HEK293 (cell line): Measurements from ENCODE around the gene NELL2.

Experiments used
- CTCF ChIA-PET: fragments of 350-600 bp; formaldehyde crosslinking; extraction: SDS; loops from one replicate; lab custom pipeline; 2021; ENCODE audit warnings: antibody characterized with exemption; lab: Yijun Ruan, JAX
- POLR2A ChIA-PET: fragments of 300-600 bp; formaldehyde crosslinking; extraction: SDS; loops from one replicate; lab custom pipeline; 2020; ENCODE audit warnings: antibody characterized with exemption, inconsistent platforms; lab: Yijun Ruan, JAX
- H3K27ac ChIP-seq: fragments of 200-500 bp; sonication (Bioruptor generic); 2 replicates; pipeline ENCODE4 v1.5.1; 2014; ENCODE audit warnings: low read depth, low read length, control low read depth, inconsistent platforms; ENCODE audit errors: extremely low read depth
- H3K36me3 ChIP-seq, 2 experiments: fragments of 200-500 bp in 1 of 2; sonication (Bioruptor generic) in 1 of 2; 1 replicate in 1 of 2; 2 replicates in 1 of 2; pipeline ENCODE4 v1.5.1; 2014 to 2017; ENCODE audit warnings: inconsistent platforms in 2 of 2, low read length in 2 of 2; ENCODE audit not compliant: control insufficient read depth in 2 of 2, insufficient read depth in 1 of 2
- H3K4me1 ChIP-seq: fragments of 200-500 bp; sonication (Bioruptor generic); 2 replicates; pipeline ENCODE4 v1.5.1; 2014; ENCODE audit warnings: mild to moderate bottlenecking, low read length, inconsistent platforms; ENCODE audit not compliant: control insufficient read depth, insufficient read depth
- H3K4me3 ChIP-seq: 2 replicates; pipeline ENCODE4 v1.5.1; 2011; ENCODE audit warnings: low read depth, mild to moderate bottlenecking, control low read depth, low read length, moderate library complexity
- H3K9me3 ChIP-seq: fragments of 200-500 bp; sonication (Bioruptor generic); 2 replicates; pipeline ENCODE4 v1.5.1; 2014; ENCODE audit warnings: low read depth, low read length, inconsistent platforms; ENCODE audit not compliant: control insufficient read depth, insufficient read depth
- BCL6B ChIP-seq: fragments of 450-650 bp; formaldehyde crosslinking; IDR thresholded peaks from 2 replicates; pipeline ENCODE4 v1.5.1; 2017; ENCODE audit warnings: missing biosample characterization, missing genetic modification characterization
- FEZF1 ChIP-seq: fragments of 450-650 bp; formaldehyde crosslinking; IDR thresholded peaks from 2 replicates; pipeline ENCODE4 v1.5.1; 2016; ENCODE audit warnings: missing biosample characterization, missing genetic modification characterization
- HOXD13 ChIP-seq: sonication (generic); formaldehyde crosslinking; IDR thresholded peaks from 2 replicates; pipeline ENCODE4 v1.8.0; 2022; ENCODE audit warnings: missing genetic modification reagents, borderline replicate concordance
- INSM2 ChIP-seq: fragments of 450-650 bp; formaldehyde crosslinking; IDR thresholded peaks from 2 replicates; pipeline ENCODE4 v1.5.1; 2016; ENCODE audit warnings: missing biosample characterization, missing genetic modification characterization
- KLF16 ChIP-seq: fragments of 450-650 bp; formaldehyde crosslinking; IDR thresholded peaks from 2 replicates; pipeline ENCODE4 v1.5.1; 2017; ENCODE audit warnings: missing biosample characterization, missing genetic modification characterization
- ZBTB10 ChIP-seq: fragments of 450-650 bp; formaldehyde crosslinking; IDR thresholded peaks from 2 replicates; pipeline ENCODE4 v1.5.1; 2016; ENCODE audit warnings: missing biosample characterization, missing genetic modification characterization
- ZBTB26 ChIP-seq: fragments of 450-650 bp; formaldehyde crosslinking; optimal IDR thresholded peaks from 2 replicates; pipeline ENCODE3; 2016; ENCODE audit warnings: missing biosample characterization, mild to moderate bottlenecking, missing genetic modification characterization
- ZBTB7A ChIP-seq: fragments of 450-650 bp; formaldehyde crosslinking; IDR thresholded peaks from 2 replicates; pipeline ENCODE4 v1.5.1; 2016; ENCODE audit warnings: low read depth, missing biosample characterization, missing genetic modification characterization
- ZNF140 ChIP-seq: fragments of 450-650 bp; formaldehyde crosslinking; IDR thresholded peaks from 2 replicates; pipeline ENCODE4 v1.5.1; 2016; ENCODE audit warnings: missing biosample characterization, missing genetic modification characterization
- ZNF169 ChIP-seq: fragments of 450-650 bp; formaldehyde crosslinking; IDR thresholded peaks from 2 replicates; pipeline ENCODE4 v1.5.1; 2016; ENCODE audit warnings: missing biosample characterization, missing genetic modification characterization
- ZNF202 ChIP-seq: fragments of 450-650 bp; formaldehyde crosslinking; IDR thresholded peaks from 2 replicates; pipeline ENCODE4 v1.5.1; 2016; ENCODE audit warnings: missing biosample characterization, missing genetic modification characterization, borderline replicate concordance
- ZNF214 ChIP-seq: fragments of 450-650 bp; formaldehyde crosslinking; IDR thresholded peaks from 2 replicates; pipeline ENCODE4 v1.5.1; 2017; ENCODE audit warnings: missing biosample characterization, mild to moderate bottlenecking, missing genetic modification characterization, borderline replicate concordance
- ZNF221 ChIP-seq: fragments of 450-650 bp; formaldehyde crosslinking; IDR thresholded peaks from 2 replicates; pipeline ENCODE4 v1.5.1; 2017; ENCODE audit warnings: missing biosample characterization, missing genetic modification characterization, borderline replicate concordance
- ZNF23 ChIP-seq: fragments of 450-650 bp; formaldehyde crosslinking; IDR thresholded peaks from 2 replicates; pipeline ENCODE4 v1.5.1; 2016; ENCODE audit warnings: missing biosample characterization, missing genetic modification characterization, borderline replicate concordance
- ZNF274 ChIP-seq, 2 experiments: fragments of 200-500 bp in 1 of 2; fragments of 450-650 bp in 1 of 2; sonication (Bioruptor generic) in 1 of 2; formaldehyde crosslinking in 1 of 2; IDR thresholded peaks; 2 replicates each; pipeline versions ENCODE4 v1.5.1 to v1.6.1; 2014 to 2016; ENCODE audit warnings: borderline replicate concordance in 1 of 2, inconsistent platforms in 1 of 2, low read length in 1 of 2, missing biosample characterization in 1 of 2, missing genetic modification characterization in 1 of 2
- ZNF280C ChIP-seq: fragments of 450-650 bp; formaldehyde crosslinking; IDR thresholded peaks from 2 replicates; pipeline ENCODE4 v1.5.1; 2016; ENCODE audit warnings: missing biosample characterization, missing genetic modification characterization
- ZNF366 ChIP-seq: fragments of 450-650 bp; formaldehyde crosslinking; conservative IDR thresholded peaks from 2 replicates; pipeline ENCODE4 v1.5.1; 2016; ENCODE audit warnings: missing biosample characterization, missing genetic modification characterization
- ZNF449 ChIP-seq: fragments of 450-650 bp; formaldehyde crosslinking; IDR thresholded peaks from 2 replicates; pipeline ENCODE4 v1.5.1; 2017; ENCODE audit warnings: missing biosample characterization, mild to moderate bottlenecking, missing genetic modification characterization, moderate library complexity
- ZNF473 ChIP-seq: fragments of 450-650 bp; formaldehyde crosslinking; IDR thresholded peaks from 2 replicates; pipeline ENCODE4 v1.5.1; 2017; ENCODE audit warnings: missing biosample characterization, missing genetic modification characterization
- ZNF501 ChIP-seq: fragments of 450-650 bp; formaldehyde crosslinking; IDR thresholded peaks from 2 replicates; pipeline ENCODE4 v1.5.1; 2016; ENCODE audit warnings: missing biosample characterization, missing genetic modification characterization
- ZNF580 ChIP-seq: fragments of 450-650 bp; formaldehyde crosslinking; IDR thresholded peaks from 2 replicates; pipeline ENCODE4 v1.5.1; 2016; ENCODE audit warnings: missing biosample characterization, missing genetic modification characterization
- ZSCAN5A ChIP-seq: fragments of 450-650 bp; formaldehyde crosslinking; IDR thresholded peaks from 2 replicates; pipeline ENCODE4 v1.5.1; 2016; ENCODE audit warnings: missing biosample characterization, missing genetic modification characterization

NELL2 gene

GRCh38 chr12:44696542-44696941, 179.6 kb downstream of the NELL2 start:
- H3K9me3 ChIP-seq = no peaks in the 10 kb centered on the region
- TF ChIP-seq ZNF202 (tag by site-specific recombination) (no peak), ZNF274 (IDR thresholded peaks at IDR 0.05; ENCODE audit: low read length) (no peak), ZNF274 (tag by site-specific recombination; IDR thresholded peaks at IDR 0.05; ENCODE audit: borderline replicate concordance) (no peak), ZNF473 (no peak), ZBTB7A (tag by site-specific recombination) (no peak), ZBTB10 (tag by site-specific recombination) (no peak), ZNF580 (no peak), KLF16 (no peak), ZNF214 (tag by site-specific recombination) (no peak), ZNF23 (tag by site-specific recombination) (no peak)
- no peaks in the 10 kb centered on the region for H3K4me1 ChIP-seq
- POLR2A ChIA-PET = no interaction called here
- no peak overlapping the region for H3K27ac ChIP-seq
- H3K36me3 ChIP-seq = no peaks in the 10 kb centered on the region
- H3K4me3 ChIP-seq = no peak overlapping the region
- CTCF ChIA-PET = no interaction called here

GRCh38 chr12:44694017-44694416, 182.1 kb downstream of the NELL2 start:
- Histone ChIP-seq H3K36me3 (no peaks in the 10 kb centered on the region), H3K9me3 (no peaks in the 10 kb centered on the region), H3K4me1 (no peaks in the 10 kb centered on the region), H3K27ac (no peak overlapping the region), H3K4me3 (no peak overlapping the region)
- POLR2A ChIA-PET = no interaction called here
- no peak for TF ChIP-seq ZNF366 (tag by site-specific recombination)
- no peak for TF ChIP-seq ZNF280C (tag by site-specific recombination)
- no peak for TF ChIP-seq ZNF140 (tag by site-specific recombination)
- no peak for TF ChIP-seq ZNF221 (tag by site-specific recombination)
- no peak for TF ChIP-seq ZBTB26 (tag by site-specific recombination)
- TF ChIP-seq ZNF449 (tag by site-specific recombination) = no peak
- no peak for TF ChIP-seq ZNF501
- TF ChIP-seq FEZF1 (tag by site-specific recombination) = no peak
- no peak for TF ChIP-seq ZNF169
- no peak for TF ChIP-seq HOXD13 (CRISPR knock-in tag)
- TF ChIP-seq INSM2 (tag by site-specific recombination) = no peak
- no peak for TF ChIP-seq ZSCAN5A
- no peak for TF ChIP-seq BCL6B (tag by site-specific recombination)
- CTCF ChIA-PET = no interaction called here
